Adrenal gland (tissue), 12 donors: ENCODE data around the gene WDR59. TPM values are rescaled to one million over a fixed set of nuclear protein-coding genes. Genes with fewer than 3 reads are reported as not detected.

ENCODE experiments used
- DNase-seq, 7 donors: peaks; one replicate each; pipeline ENCODE4 v3.0.0-alpha.2; 2019 to 2020
- H3K27ac ChIP-seq, 5 donors: fragments of 200-600 bp; sonication (generic) in 4 of 5; 1 replicate in 3 of 5; 2 replicates in 2 of 5; pipeline versions ENCODE4 v1.5.1 to v1.8.0; 2016 to 2020; ENCODE audit warnings: mild to moderate bottlenecking in 1 of 5
- H3K27me3 ChIP-seq: fragments of 200-600 bp; 2 replicates; pipeline ENCODE4 v1.8.0; 2021
- H3K36me3 ChIP-seq, 2 donors: fragments of 200-600 bp; replicated peaks in 1 of 2; 1 replicate in 1 of 2; 2 replicates in 1 of 2; pipeline versions ENCODE4 v1.5.1 to v1.8.0; 2018 to 2022
- H3K4me1 ChIP-seq, 2 donors: fragments of 200-600 bp; replicated peaks in 1 of 2; 1 replicate in 1 of 2; 2 replicates in 1 of 2; pipeline versions ENCODE4 v1.5.1 to v1.8.0; 2018 to 2021
- H3K4me3 ChIP-seq, 4 donors: fragments of 200-600 bp; sonication (generic) in 3 of 4; one replicate each; pipeline ENCODE4 v1.5.1; 2016 to 2018
- H3K9me3 ChIP-seq, 3 donors: fragments of 200-600 bp; sonication (generic) in 1 of 3; replicated peaks in 1 of 3; 1 replicate in 2 of 3; 2 replicates in 1 of 3; pipeline versions ENCODE4 v1.5.1 to v1.8.0; 2016 to 2021
- POLR2A ChIP-seq, 2 donors: fragments of 450-650 bp; IDR thresholded peaks; one replicate each; pipeline ENCODE4 v1.6.1; 2017; ENCODE audit warnings: antibody characterized with exemption in 2 of 2, mild to moderate bottlenecking in 2 of 2, moderate library complexity in 1 of 2
- WGBS, 4 donors: extraction: QIAGEN DNeasy Blood & Tissue Kit in 2 of 4; methylation state at CpG; one replicate each; pipeline versions ENCODE4 v1.1.5 to v1.1.7; 2013 to 2017; 5-methylcytosine and 5-hydroxymethylcytosine counted together
- intact Hi-C, 2 donors: fragments of 100-400 bp; cut with DNase I; formaldehyde crosslinking; loops; one replicate each; pipeline versions ENCODE4 v1.14.1 to v1.15.0; 2022 to 2023
- polyA plus RNA-seq, 3 donors: library from polyadenylated mRNA; stranded (reverse); fragments of 200-250 nt in 2 of 3; fragments of 350-450 nt in 1 of 3; fragmentation: Illumina TruSeq in 1 of 3; extraction: RNeasy Lipid Tissue Mini Kit (QIAGEN cat#74804) in 1 of 3; gene quantifications; one replicate each; pipeline ENCODE4 v1.2.3, GENCODE V29; 2013 to 2014
- total RNA-seq, 9 donors: library from RNA; depleted of rRNA in 4 of 9; stranded (reverse); fragments of >200 nt in 4 of 9; fragments of 120-200 nt in 1 of 9; fragmentation: NEBNext Ultra II Directional in 1 of 9; extraction: Animal tissue kit (Norgen Biotek cat#: 25700) in 1 of 9; gene quantifications; one replicate each; pipeline versions ENCODE4 v1.1.0 to v1.2.4, GENCODE V29; 2013 to 2023
- TF ChIP-seq, protein P1 (sequence below), 6 experiments: fragments of 450-650 bp in 4 of 6; fragments of 200-600 bp in 2 of 6; sonication (generic) in 1 of 6; IDR thresholded peaks; 1 replicate in 5 of 6; 2 replicates in 1 of 6; pipeline versions ENCODE4 v1.5.1 to v1.8.0; 2016 to 2021; ENCODE audit warnings: antibody characterized with exemption in 6 of 6, mild to moderate bottlenecking in 2 of 6, moderate library complexity in 1 of 6
- donor health status: healthy with polysubstance abuse.
- donor health status: Bipolar disorder and iron deficiency.
- donor health status: DM: yes; HTN: yes; CAD: no.
- donor health status: DM: no; HTN: no; CAD: no.
- donor health status: DM: no; HTN: no; CAD: no.
- donor health status: DM: yes; HTN: yes; CAD: no.

The WDR59 gene
- total and polyA plus RNA-seq, 12 donors, result 21.5 to 130 (median 64.1) TPM

DNA sequence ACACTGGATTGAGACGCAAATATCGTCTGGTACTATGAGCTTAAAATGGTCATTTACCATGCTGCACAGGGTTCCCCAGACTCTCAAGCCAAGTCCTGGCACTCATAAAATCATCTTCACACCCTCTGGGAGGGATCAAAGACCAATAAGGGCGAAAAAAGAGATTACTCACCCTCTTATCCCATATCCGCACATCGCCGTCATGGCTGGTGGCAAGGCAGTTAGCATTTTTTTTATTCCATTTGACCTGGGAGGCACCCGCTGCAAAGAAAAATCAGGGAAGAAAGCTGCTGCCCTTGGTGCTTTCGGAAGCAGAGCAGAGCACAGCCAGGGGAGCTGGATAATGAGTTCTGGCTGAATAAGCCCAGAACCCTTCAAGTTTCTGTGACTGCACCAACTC, 42.4 kb downstream of the WDR59 start:
- Histone ChIP-seq H3K27me3 (no peaks in the 10 kb centered on the region), H3K9me3 (no peaks in the 10 kb centered on the region), H3K4me3 (no peak overlapping the region), H3K36me3 (peaks cover 0 to 53% of the 10 kb centered on the region in 2 donors), H3K27ac (no peak overlapping the region), H3K4me1 (no peaks in the 10 kb centered on the region)
- TF ChIP-seq, protein P1, sequence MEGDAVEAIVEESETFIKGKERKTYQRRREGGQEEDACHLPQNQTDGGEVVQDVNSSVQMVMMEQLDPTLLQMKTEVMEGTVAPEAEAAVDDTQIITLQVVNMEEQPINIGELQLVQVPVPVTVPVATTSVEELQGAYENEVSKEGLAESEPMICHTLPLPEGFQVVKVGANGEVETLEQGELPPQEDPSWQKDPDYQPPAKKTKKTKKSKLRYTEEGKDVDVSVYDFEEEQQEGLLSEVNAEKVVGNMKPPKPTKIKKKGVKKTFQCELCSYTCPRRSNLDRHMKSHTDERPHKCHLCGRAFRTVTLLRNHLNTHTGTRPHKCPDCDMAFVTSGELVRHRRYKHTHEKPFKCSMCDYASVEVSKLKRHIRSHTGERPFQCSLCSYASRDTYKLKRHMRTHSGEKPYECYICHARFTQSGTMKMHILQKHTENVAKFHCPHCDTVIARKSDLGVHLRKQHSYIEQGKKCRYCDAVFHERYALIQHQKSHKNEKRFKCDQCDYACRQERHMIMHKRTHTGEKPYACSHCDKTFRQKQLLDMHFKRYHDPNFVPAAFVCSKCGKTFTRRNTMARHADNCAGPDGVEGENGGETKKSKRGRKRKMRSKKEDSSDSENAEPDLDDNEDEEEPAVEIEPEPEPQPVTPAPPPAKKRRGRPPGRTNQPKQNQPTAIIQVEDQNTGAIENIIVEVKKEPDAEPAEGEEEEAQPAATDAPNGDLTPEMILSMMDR (IDR thresholded peaks at IDR 0.05), result no peak
- TF ChIP-seq POLR2A (IDR thresholded peaks at IDR 0.05), result no peak
- intact Hi-C loops, result no loop called here
- DNase-seq, result no peak
- WGBS, 4 donors, result 90 to 93% (median 92%) methylated on average over 8 of the region's 8 CpGs

DNA sequence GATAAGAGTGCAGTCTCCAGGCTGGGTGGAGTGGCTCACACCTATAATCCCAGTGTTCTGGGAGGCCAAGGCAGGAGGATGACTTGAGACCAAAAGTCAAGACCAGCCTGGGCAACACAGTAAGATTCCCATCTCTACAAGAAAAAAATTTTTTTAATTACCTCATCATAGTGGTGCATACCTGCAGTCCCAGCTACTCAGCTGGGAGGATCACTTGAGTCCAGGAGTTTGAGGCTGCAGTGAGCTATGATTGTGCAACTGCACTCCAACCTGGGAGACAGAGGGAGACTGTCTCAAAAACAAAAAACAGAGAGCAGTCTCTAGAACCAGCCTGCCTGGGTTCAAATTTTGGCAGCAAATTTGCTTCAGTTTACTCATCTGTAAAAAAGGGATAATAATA, 45.2 kb downstream of the WDR59 start:
- Histone ChIP-seq H3K27ac (no peak overlapping the region), H3K27me3 (no peaks in the 10 kb centered on the region), H3K4me1 (no peaks in the 10 kb centered on the region), H3K36me3 (peaks cover 0 to 40% of the 10 kb centered on the region in 2 donors), H3K9me3 (no peaks in the 10 kb centered on the region), H3K4me3 (no peak overlapping the region)
- TF ChIP-seq POLR2A (IDR thresholded peaks at IDR 0.05), result no peak
- TF ChIP-seq, protein P1 (IDR thresholded peaks at IDR 0.05), result no peak
- no peak for DNase-seq
- intact Hi-C loops, result no loop called here

DNA sequence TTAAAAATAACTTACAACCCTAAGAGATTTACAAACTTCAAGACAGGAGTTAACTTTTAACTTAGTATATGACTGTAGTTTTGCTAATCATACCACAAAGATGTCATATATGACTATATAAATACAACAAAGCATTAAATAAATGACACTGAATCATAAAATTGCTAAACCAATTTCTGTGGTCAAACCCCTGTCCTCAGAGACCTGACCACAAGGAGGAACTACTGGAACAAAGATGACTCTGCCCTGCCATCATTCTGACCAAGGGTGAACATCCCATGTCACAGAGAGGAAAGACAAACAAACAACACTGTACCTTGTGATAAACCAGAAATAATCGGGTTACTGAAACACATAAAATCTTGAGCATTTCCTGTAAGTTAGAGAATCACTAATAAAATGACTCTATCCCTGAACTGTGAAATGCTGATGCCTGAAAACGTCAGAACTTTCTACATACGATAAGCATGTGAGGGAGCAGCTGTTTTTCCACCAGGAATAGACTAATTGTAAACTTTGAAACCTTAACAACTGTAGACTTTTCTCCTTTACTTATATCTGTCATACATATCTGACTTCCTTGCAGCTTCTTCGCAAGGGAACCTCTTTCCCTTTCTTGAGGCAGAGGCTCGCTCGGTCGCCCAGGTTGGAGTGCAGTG, 47.9 kb downstream of the WDR59 start:
- H3K4me3 ChIP-seq, result no peak overlapping the region
- H3K36me3 ChIP-seq, result peaks cover 0 to 29% of the 10 kb centered on the region in 2 donors
- no peaks in the 10 kb centered on the region for H3K9me3 ChIP-seq
- intact Hi-C loops, result no loop called here
- no peak for TF ChIP-seq POLR2A (IDR thresholded peaks at IDR 0.05)
- TF ChIP-seq, protein P1 (IDR thresholded peaks at IDR 0.05), result no peak
- no peaks in the 10 kb centered on the region for H3K4me1 ChIP-seq
- peak overlapping the region in 1 of 5 donors; percentile 37 for H3K27ac ChIP-seq
- DNase-seq, result peak in 1 of 7 donors; percentile 26
- no peaks in the 10 kb centered on the region for H3K27me3 ChIP-seq
- WGBS, 4 donors, result 78 to 85% (median 81%) methylated on average over 7 of the region's 7 CpGs

DNA sequence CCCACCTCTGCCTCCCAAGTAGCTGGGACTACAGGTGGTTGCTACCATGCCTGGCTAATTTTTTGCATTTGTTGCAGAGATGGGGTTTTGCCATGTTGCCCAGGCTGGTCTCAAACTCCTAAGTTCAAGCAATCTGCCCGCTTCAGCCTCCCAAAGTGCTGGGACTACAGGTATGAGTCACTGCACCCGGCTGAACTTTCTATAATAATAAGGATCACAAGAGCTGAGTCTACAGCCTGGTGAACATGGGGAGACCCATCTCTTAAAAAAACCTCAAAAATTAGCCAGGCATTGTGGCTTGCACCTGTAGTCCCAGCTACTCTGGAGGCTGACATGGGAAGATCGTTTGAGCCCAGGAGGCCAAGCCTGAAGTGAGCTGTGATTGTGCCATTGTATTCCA, 53.5 kb downstream of the WDR59 start:
- WGBS, 4 donors, result 69 to 80% (median 75%) methylated on average over 2 to 3 of the region's 3 CpGs
- TF ChIP-seq, protein P1 (IDR thresholded peaks at IDR 0.05), result no peak
- no peak for TF ChIP-seq POLR2A (IDR thresholded peaks at IDR 0.05)
- no peak overlapping the region for H3K4me3 ChIP-seq
- DNase-seq, result no peak
- intact Hi-C loops, result no loop called here
- H3K36me3 ChIP-seq, result peaks cover 0 to 12% of the 10 kb centered on the region in 2 donors
- H3K9me3 ChIP-seq, result no peaks in the 10 kb centered on the region
- H3K27me3 ChIP-seq, result no peaks in the 10 kb centered on the region
- H3K27ac ChIP-seq, result no peak overlapping the region
- no peaks in the 10 kb centered on the region for H3K4me1 ChIP-seq
